MCF 10A (cell line): ENCODE data around the gene PUS7. TPM values are rescaled to one million over a fixed set of nuclear protein-coding genes. Genes with fewer than 3 reads are reported as not detected.
A peak's percentile ranks its signal among the peaks of the same experiment; 100 is the strongest.

ENCODE experiments used
- BruUV-seq: library from RNA; stranded (reverse); fragments of 400-500 nt; replicated peaks from 2 replicates; lab custom pipeline; 2021; lab: Mats Ljungman, UMichigan
- CTCF ChIA-PET: fragments of 300-600 bp; sonication (Branson Sonifier 250); formaldehyde crosslinking; extraction: SDS; loops from one replicate; lab custom pipeline; 2021; ENCODE audit warnings: antibody characterized with exemption, inconsistent platforms; lab: Yijun Ruan, JAX
- POLR2A ChIA-PET: fragments of 300-600, 350-650 bp; sonication (Branson Sonifier 250); formaldehyde crosslinking; extraction: SDS; loops from one replicate; lab custom pipeline; 2020; ENCODE audit warnings: antibody characterized with exemption, inconsistent platforms; lab: Yijun Ruan, JAX
- DNase-seq: peaks from one replicate; pipeline ENCODE4 v3.0.0-alpha.2; 2018; ENCODE audit not compliant: unreplicated experiment
- H3K27ac Mint-ChIP-seq: one replicate; pipeline ENCODE4 v1.8.0; 2022; ENCODE audit warnings: mild to moderate bottlenecking, low read depth, mixed read lengths; ENCODE audit not compliant: unreplicated experiment
- H3K27me3 Mint-ChIP-seq: one replicate; pipeline ENCODE4 v1.8.0; 2022; ENCODE audit warnings: mixed read lengths; ENCODE audit not compliant: insufficient read depth, unreplicated experiment
- H3K36me3 Mint-ChIP-seq: one replicate; pipeline ENCODE4 v1.8.0; 2022; ENCODE audit warnings: mild to moderate bottlenecking, moderate library complexity, mixed read lengths; ENCODE audit not compliant: insufficient read depth, unreplicated experiment
- H3K4me1 Mint-ChIP-seq: one replicate; pipeline ENCODE4 v1.8.0; 2022; ENCODE audit warnings: mixed read lengths; ENCODE audit not compliant: insufficient read depth, unreplicated experiment
- H3K4me3 Mint-ChIP-seq: one replicate; pipeline ENCODE4 v1.8.0; 2022; ENCODE audit warnings: mild to moderate bottlenecking, moderate library complexity, mixed read lengths; ENCODE audit not compliant: unreplicated experiment
- H3K9me3 Mint-ChIP-seq: one replicate; pipeline ENCODE4 v1.8.0; 2022; ENCODE audit warnings: mixed read lengths; ENCODE audit not compliant: unreplicated experiment
- intact Hi-C: fragments of 100-400 bp; cut with micrococcal nuclease; formaldehyde crosslinking; loops from 2 replicates; pipeline ENCODE4 v1.14.1; 2022
- total RNA-seq: library from RNA; stranded (reverse); gene quantifications from 2 replicates; pipeline ENCODE4 v1.2.3, GENCODE V29; 2022
- TF ChIP-seq, protein P1 (sequence below): fragments of 200-600 bp; IDR thresholded peaks from one replicate; pipeline ENCODE4 v1.8.0; 2022; ENCODE audit warnings: antibody characterized with exemption, mild to moderate bottlenecking; ENCODE audit not compliant: unreplicated experiment

PUS7 gene
- total RNA-seq, 1 experiment from 2014 or later: 29.7 TPM

DNA sequence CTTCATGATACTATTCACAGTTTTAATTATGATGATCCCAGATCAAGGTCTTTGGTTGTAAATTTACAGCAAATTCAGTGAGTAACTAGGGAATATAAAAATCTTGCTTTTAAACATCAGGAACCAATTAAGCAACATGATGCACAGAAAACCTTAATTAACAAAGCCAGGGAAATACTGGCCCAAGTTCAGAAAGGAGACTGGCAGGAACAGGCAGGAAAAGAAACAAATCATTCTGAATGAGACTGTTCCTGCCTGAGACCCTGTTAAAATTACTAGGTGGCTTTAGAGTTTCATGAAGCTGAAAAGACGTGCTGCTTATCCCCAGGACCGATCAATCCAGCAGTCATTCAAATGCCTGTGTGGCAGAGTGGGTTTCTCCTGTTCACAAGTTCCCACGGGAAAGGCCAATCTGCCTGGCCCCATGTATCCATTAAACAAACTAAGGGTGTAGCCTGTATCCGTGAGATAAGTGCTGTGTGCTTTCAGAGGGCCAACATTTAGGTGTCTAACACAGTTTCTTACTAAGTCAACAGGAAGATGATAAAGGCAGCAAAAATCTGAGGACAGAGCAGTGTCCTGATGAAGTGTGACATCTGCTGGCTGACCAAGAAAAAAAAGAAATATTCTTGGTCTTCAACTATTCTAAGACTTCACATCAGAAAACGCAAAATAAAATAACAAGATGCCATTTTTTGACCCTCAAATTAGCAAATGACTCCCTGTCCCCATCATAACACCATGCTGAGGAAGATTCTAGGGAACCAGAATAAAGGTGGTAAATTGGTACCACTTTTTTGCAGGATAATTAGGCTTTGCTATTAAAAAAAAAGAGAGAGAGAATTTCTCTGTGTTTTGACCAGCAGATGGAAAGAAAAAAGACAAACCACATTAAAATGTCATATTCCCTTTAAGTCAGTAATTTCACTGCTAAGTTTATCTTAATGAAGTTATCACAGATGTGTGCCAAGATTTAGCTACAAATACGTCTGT, 34.2 kb downstream of the PUS7 start:
- Mint-ChIP-seq H3K9me3 (no peaks in the 10 kb centered on the region), H3K4me3 (no peak overlapping the region), H3K4me1 (no peaks in the 10 kb centered on the region), H3K27ac (peak overlapping the region; percentile 67), H3K36me3 (peaks cover 66% of the 10 kb centered on the region), H3K27me3 (no peaks in the 10 kb centered on the region)
- CTCF ChIA-PET: interaction anchor here (0.6 to 1.5 kb wide), 10 partner anchors 9 to 579 kb away, joined by 3 to 7 read pairs (median 3); no protein-coding TSS in a partner anchor
- TF ChIP-seq, protein P1, sequence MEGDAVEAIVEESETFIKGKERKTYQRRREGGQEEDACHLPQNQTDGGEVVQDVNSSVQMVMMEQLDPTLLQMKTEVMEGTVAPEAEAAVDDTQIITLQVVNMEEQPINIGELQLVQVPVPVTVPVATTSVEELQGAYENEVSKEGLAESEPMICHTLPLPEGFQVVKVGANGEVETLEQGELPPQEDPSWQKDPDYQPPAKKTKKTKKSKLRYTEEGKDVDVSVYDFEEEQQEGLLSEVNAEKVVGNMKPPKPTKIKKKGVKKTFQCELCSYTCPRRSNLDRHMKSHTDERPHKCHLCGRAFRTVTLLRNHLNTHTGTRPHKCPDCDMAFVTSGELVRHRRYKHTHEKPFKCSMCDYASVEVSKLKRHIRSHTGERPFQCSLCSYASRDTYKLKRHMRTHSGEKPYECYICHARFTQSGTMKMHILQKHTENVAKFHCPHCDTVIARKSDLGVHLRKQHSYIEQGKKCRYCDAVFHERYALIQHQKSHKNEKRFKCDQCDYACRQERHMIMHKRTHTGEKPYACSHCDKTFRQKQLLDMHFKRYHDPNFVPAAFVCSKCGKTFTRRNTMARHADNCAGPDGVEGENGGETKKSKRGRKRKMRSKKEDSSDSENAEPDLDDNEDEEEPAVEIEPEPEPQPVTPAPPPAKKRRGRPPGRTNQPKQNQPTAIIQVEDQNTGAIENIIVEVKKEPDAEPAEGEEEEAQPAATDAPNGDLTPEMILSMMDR: peak; percentile 43
- no TSS peak for BruUV-seq
- intact Hi-C loops: loop anchor here (1.0 to 2.0 kb wide), 3 partner anchors 57 to 565 kb away; no protein-coding TSS in a partner anchor
- peak; percentile 23 for DNase-seq
- POLR2A ChIA-PET: interaction anchor here (1.1 kb wide), 1 partner anchor 219 kb away, joined by 3 read pairs; no protein-coding TSS in a partner anchor

DNA sequence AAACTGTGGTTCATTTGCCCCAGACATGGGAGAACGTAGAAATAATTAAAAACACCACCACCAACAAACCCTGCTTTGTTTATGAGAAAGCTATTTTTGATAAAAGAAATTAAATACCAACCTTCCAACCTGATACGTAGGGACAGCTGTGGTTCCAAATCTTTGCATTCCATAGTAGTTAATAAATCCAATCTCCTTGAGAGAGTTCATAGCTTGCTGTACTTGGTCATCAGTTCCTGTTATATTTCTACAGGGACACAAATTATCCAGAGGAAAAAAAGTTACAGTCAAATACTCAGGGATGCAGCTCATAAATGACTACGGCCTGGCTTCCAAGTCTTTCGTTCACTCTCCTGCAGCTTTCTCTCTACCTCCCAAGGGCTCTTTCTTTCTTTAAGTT, 41.1 kb downstream of the PUS7 start:
- POLR2A ChIA-PET: interaction anchor here (0.6 to 0.8 kb wide), 2 partner anchors 40 to 51 kb away, joined by 3 read pairs; no protein-coding TSS in a partner anchor

DNA sequence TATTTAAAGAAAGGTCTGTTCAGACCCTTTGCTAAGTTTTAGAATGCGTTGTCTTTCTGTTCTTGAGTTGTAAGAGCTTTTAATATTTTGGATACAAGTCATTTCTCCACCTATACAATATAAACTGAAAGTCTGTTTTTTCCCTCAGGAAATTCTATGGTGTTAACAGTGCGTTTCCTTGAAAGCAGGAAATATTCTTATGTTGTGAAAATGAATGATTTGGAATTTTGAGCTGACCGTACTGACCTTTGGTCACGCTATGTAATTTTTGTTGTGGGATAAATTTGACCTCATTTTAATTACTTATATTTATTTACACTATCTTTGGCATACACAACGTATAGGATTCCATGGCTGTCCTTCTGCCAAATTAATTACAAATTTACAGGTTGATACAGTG, 43.5 kb downstream of the PUS7 start:
- Mint-ChIP-seq H3K27me3 (no peaks in the 10 kb centered on the region), H3K27ac (no peak overlapping the region), H3K9me3 (no peaks in the 10 kb centered on the region), H3K36me3 (peaks cover 60% of the 10 kb centered on the region), H3K4me1 (no peaks in the 10 kb centered on the region), H3K4me3 (no peak overlapping the region)
- CTCF ChIA-PET: interaction anchor here (0.6 kb wide), 2 partner anchors 10 to 40 kb away, joined by 3 to 4 read pairs; no protein-coding TSS in a partner anchor
- no TSS peak for BruUV-seq
- intact Hi-C loops: no loop called here
- TF ChIP-seq, protein P1: no peak
- POLR2A ChIA-PET: no interaction called here
- DNase-seq: no peak

More for the DNA sequence above, 41.1 kb downstream of the PUS7 start:
- no peak for DNase-seq
- CTCF ChIA-PET: no interaction called here
- no TSS peak for BruUV-seq
- Mint-ChIP-seq H3K9me3 (no peaks in the 10 kb centered on the region), H3K27me3 (no peaks in the 10 kb centered on the region), H3K4me1 (no peaks in the 10 kb centered on the region), H3K36me3 (peaks cover 62% of the 10 kb centered on the region), H3K27ac (no peak overlapping the region), H3K4me3 (no peak overlapping the region)
- intact Hi-C loops: no loop called here
- TF ChIP-seq, protein P1: no peak

DNA sequence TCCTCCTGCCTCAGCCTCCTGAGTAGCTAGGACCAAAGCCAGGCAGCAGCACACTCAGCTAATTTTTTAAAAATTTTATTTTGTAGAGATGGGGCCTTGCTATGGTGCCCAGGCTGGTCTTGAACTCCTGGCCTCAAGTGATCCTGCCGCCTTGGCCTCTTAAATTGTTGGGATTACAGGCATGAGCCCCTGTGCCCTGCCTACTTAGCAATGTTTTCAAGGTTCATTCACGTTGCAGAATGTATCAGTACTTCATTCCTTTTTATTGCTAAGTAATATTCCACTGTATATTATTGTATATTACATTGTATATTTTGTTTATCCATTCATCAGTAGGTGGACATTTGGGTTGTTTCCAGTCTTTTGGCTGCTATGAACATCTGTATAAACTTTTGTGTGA, 44.2 kb downstream of the PUS7 start:
- Mint-ChIP-seq H3K9me3 (no peaks in the 10 kb centered on the region), H3K4me1 (no peaks in the 10 kb centered on the region), H3K27me3 (no peaks in the 10 kb centered on the region), H3K36me3 (peaks cover 62% of the 10 kb centered on the region), H3K27ac (no peak overlapping the region), H3K4me3 (no peak overlapping the region)
- POLR2A ChIA-PET: interaction anchor here (1.1 to 1.3 kb wide), 3 partner anchors 23 to 464 kb away, joined by 3 to 4 read pairs (median 4); no protein-coding TSS in a partner anchor
- CTCF ChIA-PET: interaction anchor here (0.6 to 0.7 kb wide), 2 partner anchors 41 to 346 kb away, joined by 3 to 4 read pairs; no protein-coding TSS in a partner anchor
- TF ChIP-seq, protein P1: no peak
- intact Hi-C loops: no loop called here
- no peak for DNase-seq
- BruUV-seq: no TSS peak
